HG02588 (cell line): ENCODE results near the gene SLC9A8.

Experiments used
- ATAC-seq: cut with Tn5 transposase; IDR thresholded peaks from one replicate; pipeline ENCODE4 v1.9.1; 2021; ENCODE audit warnings: mild to moderate bottlenecking, moderate library complexity; ENCODE audit not compliant: unreplicated experiment

The SLC9A8 gene

GRCh38 chr20:49871391-49871948 is 58.8 kb downstream of the SLC9A8 start:
- ATAC-seq: no peak

DNA sequence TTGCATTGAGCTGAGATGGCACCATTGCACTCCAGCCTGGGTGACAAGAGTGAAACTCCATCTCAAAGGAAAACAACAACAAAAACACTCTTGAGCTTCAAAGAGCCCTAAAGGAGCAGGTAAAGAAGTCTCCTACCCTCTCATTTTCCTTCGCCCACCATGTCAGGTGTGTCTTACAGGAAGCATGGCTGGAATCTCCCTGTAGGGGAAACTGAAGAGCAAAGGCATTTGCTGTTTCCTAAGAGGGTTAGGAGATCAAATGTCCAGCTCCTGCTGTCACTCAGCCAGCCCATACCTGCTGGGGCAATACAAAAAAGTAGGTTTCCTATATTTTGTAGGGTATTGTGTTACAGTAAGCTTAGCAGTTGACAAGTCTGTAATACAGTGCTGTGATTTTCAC is 59.4 kb downstream of the SLC9A8 start:
- ATAC-seq: no peak

- no peak for ATAC-seq
Observed at GRCh38 chr20:49874696-49875095, 62.1 kb downstream of the SLC9A8 start.

- no peak for ATAC-seq
Observed at GRCh38 chr20:49877386-49877921, 64.8 kb downstream of the SLC9A8 start.

DNA sequence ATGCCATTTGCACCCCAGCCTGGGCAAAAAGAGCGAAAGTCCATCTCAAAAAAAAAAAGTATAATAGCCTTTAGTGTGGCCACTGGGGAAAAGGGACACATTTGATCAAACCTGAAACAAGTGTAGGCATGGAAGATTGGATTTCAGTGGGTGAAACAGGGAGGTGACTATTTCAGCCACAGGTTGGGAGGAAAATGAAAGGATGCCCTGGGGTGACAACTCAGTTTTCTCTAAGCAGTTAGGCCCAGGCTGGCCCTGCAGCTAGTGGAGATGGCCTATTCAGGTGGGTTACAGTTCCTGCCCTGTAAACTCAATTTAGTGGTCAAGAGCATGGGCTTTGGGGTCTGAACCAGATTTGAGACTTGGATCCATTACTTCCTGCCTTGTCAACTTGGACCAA is 66.3 kb downstream of the SLC9A8 start:
- ATAC-seq: no peak

DNA sequence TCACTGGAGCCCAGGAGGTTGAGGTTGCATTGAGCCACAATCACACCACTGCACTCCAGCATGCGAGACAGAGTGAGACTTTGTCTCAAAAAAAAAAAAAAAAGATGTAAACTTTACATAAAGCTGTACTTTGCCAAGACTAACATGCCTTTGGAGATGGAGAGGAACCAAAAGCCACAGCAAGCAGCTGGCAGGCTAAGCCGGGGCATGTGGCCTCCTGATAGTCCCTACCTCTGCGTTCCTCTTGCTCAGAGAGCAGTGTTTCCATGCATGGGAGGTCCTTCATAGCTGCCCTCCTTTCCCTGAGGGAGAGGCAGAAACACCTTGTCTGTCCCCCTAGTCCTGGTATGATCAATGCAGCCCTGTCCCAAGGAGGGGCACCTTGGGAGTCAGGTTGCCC is 67.5 kb downstream of the SLC9A8 start:
- no peak for ATAC-seq

- no peak for ATAC-seq
Observed at GRCh38 chr20:49880724-49881445, 68.3 kb downstream of the SLC9A8 start.

DNA sequence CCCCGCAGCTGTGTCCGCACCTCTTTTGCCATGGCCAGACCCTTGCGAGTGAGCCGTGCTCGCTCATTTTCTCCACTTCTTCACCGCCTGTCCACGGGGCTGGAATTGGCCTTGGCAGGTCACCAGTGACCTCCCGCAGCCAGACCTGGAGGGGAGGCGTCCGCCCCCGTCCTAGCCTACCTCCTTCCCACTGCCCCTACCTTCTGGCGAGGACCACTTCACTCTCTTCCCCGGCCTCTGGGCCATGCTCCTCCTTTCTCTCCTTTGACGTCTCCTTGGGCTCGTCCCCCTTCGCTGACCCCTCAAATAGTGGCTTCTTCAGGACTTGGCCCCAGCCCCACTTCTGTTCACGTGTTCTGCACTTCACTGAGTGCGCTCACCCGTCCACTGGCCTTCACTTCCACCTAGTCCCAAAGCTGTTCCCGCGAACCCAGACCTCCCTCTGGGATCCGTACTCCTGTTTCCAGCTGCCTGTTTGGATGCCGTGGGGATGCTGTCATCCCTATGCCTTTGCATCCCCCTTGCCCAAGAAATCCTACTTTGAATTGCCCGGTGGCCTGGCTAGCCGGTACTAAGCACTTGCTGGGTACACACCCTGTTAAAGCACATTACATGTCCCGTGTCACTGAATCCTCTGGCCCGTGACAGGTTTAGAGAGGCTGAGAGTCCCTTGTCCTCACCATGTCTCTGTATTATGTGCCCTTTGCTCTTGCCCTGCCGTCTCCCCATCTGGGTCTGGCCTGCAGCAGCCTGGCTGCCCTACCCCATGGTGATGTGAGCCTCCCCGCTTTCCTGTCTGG is 69.7 kb downstream of the SLC9A8 start:
- ATAC-seq: no peak

GRCh38 chr20:49883246-49883802 is 70.7 kb downstream of the SLC9A8 start:
- no peak for ATAC-seq

DNA sequence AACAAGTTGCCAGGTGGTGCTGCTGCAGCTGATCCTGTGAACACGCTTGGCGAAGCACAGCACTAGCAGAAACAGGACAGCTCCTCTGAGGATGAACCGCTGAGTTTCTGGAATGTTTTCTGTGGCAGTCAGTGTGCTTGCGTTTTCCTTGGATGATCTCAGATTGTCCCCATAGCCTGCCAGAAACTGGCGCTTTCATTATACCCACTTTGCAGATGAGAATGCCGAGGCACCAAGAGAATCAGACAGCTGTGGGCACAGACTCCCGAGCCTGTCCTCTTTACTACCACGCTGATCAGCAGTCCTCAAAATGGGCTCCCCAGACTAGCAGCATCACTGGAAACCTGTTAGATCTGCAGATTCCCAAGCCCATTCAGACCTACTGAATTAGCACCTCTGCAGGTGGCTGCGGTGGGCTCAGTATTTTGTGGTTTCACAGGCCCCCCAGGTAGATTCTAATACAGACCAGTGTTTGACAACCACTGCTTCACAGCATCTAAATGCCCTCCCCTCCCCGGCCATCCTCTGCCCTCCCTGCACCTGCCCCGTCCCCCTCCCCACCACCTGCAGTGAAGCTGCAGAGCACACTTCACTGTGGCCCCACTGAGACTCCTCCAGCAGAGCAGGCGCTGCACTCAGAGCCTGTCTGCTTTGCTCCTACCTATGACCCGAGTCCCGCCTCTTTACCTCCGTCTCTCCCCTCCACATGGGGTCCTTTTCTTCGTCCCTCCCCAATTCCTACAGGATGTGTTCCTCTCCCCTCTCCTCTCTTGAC is 73.1 kb downstream of the SLC9A8 start:
- ATAC-seq: no peak

DNA sequence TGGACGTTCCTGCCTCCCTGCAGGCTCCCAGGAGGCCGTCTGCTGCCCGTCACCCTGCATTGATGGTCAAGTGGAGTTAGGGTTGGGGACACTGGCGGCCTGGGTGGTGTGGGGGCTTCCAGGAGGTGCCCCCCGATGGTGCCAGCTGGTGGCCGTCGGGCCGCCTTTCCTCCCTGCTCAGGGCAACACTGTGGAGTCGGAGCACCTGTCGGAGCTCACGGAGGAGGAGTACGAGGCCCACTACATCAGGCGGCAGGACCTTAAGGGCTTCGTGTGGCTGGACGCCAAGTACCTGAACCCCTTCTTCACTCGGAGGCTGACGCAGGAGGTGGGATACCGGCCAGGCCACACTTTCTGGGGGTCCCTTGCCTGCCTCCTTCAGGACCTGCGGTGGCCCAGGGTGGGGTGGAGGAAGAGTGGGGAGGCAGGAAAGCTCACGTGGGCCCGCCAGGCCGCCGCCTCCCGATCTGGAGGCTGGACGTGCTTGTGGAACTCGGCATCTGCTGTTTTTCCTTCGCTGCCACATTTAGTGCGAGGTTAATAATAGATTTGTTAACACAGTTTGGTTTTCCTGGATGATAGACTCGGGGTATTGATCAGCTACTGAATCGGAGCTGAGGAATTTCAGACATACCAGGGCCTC is 74.1 kb downstream of the SLC9A8 start:
- no peak for ATAC-seq

- ATAC-seq: no peak
Observed at GRCh38 chr20:49887251-49888211, 74.9 kb downstream of the SLC9A8 start.

DNA sequence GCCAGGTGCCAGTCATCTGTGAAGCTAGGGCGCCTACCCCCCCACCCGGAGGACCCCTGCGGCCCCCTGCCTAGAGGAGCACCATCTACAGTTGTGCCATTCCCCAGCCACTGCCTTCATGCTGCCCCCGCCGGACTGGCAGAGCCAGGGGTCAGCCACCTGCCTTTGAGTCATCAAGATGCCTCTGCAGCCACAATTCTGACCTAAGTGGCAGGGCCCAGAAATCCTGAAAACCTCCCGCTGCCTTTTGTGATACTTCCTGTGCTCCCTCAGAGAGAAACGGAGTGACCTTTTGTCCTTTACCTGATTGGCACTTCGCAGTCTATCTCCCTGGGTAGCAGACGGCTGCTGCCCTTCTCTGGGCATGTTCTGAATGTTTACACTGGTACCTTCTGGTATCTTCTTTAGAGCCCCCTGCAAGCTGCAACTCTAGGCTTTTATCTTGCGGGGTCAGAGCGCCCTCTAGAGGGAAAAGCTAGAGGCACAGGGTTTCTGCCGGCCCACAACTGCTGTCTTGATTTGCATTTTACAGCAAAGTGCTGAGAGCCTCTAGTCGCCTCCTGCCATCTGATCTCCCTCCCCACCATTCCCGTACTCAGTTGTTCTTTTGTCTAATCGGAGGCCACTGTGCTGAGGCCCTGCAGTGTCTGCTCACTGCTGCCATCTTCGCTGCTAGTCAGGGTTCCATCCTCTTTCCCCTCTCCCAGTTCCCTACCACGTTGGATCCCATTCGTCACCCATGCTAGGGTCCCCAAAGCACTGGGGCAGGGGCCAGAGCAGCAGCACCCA is 75.8 kb downstream of the SLC9A8 start:
- no peak for ATAC-seq

GRCh38 chr20:49889001-49889934 is 76.6 kb downstream of the SLC9A8 start:
- ATAC-seq: no peak

DNA sequence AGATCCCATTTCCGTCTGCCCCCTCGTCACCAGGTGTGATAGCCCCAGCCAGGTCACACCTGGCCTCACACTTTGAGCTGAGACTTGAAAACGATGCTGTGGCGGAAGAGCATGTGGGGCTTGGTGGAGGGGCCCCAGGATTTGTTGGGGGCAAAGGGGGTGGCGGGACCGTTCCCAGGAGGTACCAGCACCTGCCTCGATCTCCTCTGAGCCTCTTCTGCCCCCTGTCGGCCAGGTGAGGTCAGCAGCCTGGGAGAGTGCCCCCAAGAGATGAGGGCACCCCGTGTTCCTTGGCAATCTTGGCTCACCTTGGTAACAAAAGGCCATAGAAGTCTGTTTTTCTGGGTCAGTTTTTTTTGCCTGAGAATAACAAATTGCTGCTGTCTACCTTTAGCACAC is 77.3 kb downstream of the SLC9A8 start:
- ATAC-seq: no peak

DNA sequence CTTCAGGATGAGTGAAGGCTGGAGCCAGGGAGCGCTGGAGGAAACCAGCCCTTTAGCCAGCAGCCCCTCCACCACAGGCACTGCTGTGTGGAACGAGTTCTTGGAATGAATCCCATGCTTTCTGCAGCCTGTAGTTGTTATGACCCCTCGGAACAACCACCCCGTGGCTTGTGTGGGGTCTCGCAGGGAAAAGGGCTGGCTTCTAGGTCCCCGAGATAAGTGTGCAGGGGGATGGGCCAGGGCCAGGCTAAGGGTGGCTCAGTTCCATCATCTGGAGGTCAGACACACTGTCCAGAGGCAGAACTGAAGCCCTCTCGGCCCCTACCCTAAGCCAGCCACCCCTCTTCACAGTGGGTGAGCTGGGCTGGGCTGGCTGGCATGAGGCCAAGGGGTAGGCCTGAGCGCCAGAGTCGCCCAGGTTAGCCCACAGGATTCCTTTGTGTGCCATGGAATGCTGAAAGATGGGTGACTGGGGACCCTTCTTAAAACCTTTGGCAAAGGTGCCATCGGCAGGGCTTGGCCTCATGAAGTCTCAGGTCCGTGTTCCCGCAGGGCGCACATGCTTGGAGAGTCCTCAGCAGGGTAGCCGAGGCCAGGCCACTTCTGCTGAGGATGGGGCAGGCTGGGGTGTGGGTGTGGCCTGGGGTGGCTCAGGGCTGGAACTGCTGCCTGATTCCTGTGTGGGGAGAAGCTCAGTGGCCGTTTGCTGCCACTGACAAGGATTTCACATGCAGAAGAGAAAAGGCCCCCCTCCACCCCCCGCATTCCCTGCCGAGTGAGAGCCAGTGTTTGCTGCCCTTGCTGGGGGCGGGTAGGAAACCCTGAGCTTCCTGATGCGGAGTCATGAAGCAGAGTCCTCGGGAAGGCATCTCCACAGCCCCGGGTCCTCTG is 78.1 kb downstream of the SLC9A8 start:
- no peak for ATAC-seq
